NCI-H524 (cell line): ENCODE measurements around the gene CFAP43.
"Not testable (repeated sequence)": the region's sequence is repeated elsewhere in the genome, so short reads cannot be mapped to it uniquely, and the experiment has no call there.

Experiments used
- DNase-seq, 2 experiments: peaks; one replicate each; lab custom pipeline; 2025; lab: John Stamatoyannopoulos, UW

CFAP43 gene

GRCh38 chr10:104230490-104230889 is 1.7 kb downstream of the CFAP43 start:
- no peak for DNase-seq

DNA sequence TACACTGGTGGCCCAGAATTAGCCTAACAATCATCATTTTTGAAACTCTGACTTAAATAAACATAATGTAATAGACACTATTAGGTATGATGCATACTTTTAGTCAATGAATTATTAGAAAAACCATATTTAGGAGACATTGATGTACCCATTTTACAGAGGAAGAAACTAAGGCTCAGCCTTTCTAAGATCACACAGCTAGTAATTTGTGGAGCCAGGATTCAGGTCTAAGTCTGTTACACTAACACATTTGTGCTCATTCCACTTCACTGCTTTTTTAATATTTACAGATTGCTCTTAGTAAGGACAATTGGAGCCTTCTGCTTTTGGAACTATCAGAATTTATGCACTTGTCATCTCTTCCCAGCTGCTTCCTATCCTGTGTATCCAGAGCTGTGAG is 8.9 kb downstream of the CFAP43 start:
- no peak for DNase-seq

GRCh38 chr10:104220522-104220921 is 11.6 kb downstream of the CFAP43 start:
- DNase-seq, result no peak

DNA sequence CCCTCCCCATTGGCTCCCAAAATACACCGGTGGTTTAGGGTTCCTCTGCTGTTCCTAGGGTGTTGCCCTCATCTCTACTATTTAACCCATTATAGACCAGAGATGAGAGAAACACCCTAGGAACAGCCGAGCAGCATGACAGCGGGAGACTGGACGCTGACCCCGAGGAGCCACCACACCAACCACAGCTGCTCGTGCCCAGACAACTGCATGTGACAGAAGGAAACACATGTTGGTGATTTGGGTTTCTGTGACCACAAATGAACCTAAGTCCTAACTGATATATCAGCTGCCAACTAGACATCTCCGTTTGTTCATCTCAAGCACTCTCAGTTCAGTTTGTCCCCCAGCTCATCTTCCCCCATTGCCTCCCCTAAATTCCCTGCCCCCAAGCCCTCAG is 13.4 kb downstream of the CFAP43 start:
- no peak for DNase-seq

GRCh38 chr10:104216631-104217030 is 15.5 kb downstream of the CFAP43 start:
- DNase-seq, result no peak

- peak in 1 of 2 experiments; percentile 26 for DNase-seq
These were observed 22.5 kb downstream of the CFAP43 start for GRCh38 chr10:104209575-104210198.

DNA sequence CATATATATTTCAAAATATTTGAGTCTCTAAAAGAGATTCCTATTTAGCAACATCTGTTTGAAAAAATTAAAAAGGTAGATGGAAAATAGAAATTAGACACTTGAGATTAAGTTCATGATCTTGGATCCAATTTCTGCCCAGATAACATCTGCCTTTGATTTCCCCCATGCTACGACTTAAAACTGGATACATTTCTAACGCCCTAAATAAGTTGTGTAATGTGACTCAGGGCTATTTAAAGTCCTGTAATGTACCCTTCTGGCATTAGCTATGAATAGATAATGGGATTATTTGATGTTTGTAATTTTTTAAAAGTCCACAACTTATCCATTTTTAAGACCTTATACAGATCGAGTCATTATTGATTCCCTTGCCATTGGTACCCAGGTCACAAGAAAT is 23.4 kb downstream of the CFAP43 start:
- no peak for DNase-seq

- no peak for DNase-seq
These were observed 29.9 kb downstream of the CFAP43 start for GRCh38 chr10:104202231-104202630.

DNA sequence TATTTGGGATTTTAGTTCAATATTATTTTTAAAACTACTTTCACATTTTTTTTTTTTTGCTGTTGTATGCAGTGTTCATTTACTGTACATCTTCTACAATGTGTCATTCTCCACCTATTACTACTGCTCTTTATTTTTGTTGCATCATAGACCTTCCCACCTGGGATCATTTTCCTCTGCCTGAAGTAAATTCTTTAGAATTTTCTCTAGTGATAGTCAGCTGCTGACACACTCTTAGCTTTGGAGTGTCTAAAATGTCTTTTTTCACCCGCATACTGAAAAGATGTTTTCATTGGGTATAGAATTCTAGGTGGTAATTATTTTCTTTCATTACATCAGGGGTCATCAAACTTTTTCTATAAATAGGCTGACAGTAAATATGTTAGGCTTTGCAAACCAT is 30.5 kb downstream of the CFAP43 start:
- DNase-seq, result no peak

- DNase-seq, result no peak
These were observed 32.6 kb downstream of the CFAP43 start for GRCh38 chr10:104199567-104199966.

- no peak for DNase-seq
These were observed 34.8 kb downstream of the CFAP43 start for GRCh38 chr10:104197364-104197763.

- DNase-seq, result no peak
These were observed 36.5 kb downstream of the CFAP43 start for GRCh38 chr10:104195706-104196105.

GRCh38 chr10:104193787-104194186 is 38.4 kb downstream of the CFAP43 start:
- DNase-seq, result no peak

- DNase-seq, result no peak
These were observed 41.5 kb downstream of the CFAP43 start for GRCh38 chr10:104190695-104191094.

- DNase-seq, result no peak
These were observed 48.5 kb downstream of the CFAP43 start for GRCh38 chr10:104183682-104184081.

DNA sequence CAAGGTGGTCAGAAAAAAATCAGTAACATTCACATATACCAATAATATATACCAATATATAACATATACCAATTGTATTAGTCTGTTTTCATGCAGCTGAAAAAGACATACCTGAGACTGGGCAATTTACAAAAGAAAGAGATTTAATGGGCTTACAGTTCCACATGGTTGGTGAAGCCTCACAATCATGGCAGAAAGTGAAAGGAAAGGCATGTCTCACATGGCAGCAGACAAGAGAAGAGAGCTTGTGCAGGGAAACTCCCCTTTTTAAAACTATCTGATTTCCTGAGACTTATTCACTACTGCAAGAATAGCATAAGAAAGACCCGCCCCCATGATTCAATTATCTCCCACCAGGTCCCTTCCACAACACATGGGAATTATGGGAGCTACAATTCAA is 58.0 kb downstream of the CFAP43 start:
- not testable (repeated sequence) for DNase-seq

DNA sequence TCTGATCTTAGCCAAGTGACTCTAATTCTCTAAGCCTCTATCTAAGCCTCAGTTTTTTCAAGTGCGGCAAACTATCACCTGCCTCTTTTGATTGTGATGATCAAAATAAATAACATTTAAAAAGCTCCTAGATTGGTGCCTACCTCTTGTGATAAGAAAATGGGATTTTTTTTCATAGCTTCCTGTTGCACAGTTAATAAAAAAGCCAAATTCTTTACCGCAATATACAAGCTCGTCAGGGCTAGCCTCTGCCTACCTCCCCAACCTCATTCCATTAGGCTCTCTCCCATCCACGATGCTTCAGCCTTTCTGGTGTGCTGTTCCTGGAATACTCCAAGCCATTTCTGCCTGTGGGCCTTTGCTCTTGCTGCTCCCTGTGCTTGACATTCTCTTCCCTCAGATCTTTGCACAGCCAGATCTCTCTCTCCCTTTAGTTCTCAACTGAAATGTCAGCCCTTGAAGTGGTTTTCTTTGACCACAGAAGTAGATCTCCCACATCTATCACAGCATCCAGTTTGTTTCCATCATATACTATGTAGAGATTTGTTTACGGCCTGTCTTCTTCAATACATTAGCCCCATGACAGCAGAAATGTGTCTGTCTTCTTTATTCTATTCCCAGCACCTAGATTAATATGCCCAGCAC is 61.4 kb downstream of the CFAP43 start:
- DNase-seq, result no peak

- DNase-seq, result no peak
These were observed 76.6 kb downstream of the CFAP43 start for GRCh38 chr10:104155591-104155990.

DNA sequence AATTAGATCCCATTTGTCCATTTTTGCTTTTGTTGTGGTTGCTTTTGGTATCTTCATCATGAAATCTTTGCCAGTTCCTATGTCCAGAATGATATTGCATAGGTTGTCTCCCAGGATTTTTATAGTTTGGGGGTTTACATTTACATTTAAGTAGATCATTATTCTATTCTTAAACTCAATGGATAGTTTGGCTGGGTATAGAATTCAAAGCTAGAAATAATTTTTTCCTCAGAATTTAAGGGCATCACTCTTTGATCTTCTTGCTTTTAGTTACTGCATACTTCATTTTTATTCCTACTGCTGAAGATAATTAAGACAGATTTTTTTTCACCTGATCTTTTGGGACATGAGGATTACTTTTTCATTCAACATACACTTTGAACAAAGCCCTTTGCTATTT is 80.4 kb downstream of the CFAP43 start:
- DNase-seq, result no peak

- DNase-seq, result no peak
These were observed 82.0 kb downstream of the CFAP43 start for GRCh38 chr10:104150139-104150538.

GRCh38 chr10:104146882-104147281 is 85.3 kb downstream of the CFAP43 start:
- peak in 1 of 2 experiments; percentile 32 for DNase-seq

GRCh38 chr10:104144931-104145330 is 87.2 kb downstream of the CFAP43 start:
- no peak for DNase-seq

DNA sequence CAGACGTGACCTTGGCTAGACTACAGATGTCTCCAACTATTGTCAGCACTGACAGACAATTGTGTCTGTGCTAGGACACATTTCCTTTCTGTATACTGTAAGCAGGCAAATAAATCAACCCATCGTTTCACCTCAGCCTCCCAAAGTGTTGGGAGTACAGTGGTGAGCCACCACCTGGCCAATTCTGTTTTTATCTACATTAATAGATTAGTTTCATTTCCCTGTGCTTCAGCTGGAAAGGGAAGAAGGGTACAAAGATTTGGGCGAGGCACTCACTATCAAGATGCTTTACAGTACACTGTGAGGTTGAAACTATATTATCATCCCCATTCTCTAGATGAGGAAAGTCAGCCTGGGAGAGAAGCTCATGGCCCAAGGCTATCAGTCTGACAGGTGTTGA is 88.3 kb downstream of the CFAP43 start:
- no peak for DNase-seq

- no peak for DNase-seq
These were observed 90.1 kb downstream of the CFAP43 start for GRCh38 chr10:104142081-104142480.
